ENCODE data around the gene PYGM. TPM values are rescaled to one million over a fixed set of nuclear protein-coding genes. Genes with fewer than 3 reads are reported as not detected.
A peak's percentile ranks its signal among the peaks of the same experiment; 100 is the strongest.

PYGM gene
- total RNA-seq, 4 donors from 2014 or later, result 881 to 2,858 (median 1,836) TPM

DNA sequence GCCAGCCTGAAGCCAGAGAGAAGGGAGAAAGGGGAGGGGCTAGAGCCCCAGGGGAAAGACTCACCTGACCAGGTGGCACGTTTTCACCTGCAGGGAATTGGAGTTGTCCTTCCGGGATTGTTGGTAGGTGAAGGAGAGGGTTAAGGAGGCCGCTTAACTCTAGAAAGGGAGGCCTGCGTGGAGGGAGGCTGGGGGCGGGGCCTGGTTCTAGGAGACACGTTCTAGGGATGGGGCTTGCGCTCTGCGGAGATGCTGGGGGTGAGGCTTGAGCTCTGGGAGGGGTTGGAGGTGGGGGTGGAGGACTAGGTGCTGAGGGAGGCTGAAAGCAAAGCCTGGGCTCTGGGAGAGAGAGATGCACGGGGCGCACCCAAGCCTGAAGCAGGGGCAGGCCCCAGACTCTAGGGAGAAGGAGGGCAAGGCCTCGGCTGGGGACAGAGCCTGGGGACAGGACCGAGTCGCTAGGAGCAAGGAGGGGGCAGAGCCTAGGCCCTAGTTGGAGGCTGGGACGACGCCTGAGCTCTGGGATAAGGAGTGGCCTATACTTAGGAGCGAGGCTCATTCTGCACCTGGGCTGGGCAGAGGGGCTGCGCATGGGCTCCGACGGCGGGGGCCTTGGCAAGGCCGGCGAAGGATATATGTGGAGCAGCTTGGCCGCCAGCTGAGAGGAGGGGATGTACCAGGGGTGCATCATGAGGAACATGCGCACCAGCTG is 18.2 kb downstream of the PYGM start:
- DNase-seq, result no peak
- Histone ChIP-seq H3K4me1 (peaks cover 16 to 27% of the 10 kb centered on the region in 2 donors), H3K27ac (peak overlapping the region; percentile 86 to 99 (median 93)), H3K9me3 (no peaks in the 10 kb centered on the region), H3K36me3 (no peaks in the 10 kb centered on the region), H3K27me3 (no peaks in the 10 kb centered on the region), H3K4me3 (peak overlapping the region; percentile 59 to 88 (median 76))
- intact Hi-C loops (cut with DNase I; ENCODE audit: low total_unique reads), result loop anchor here (1.0 to 5.0 kb wide), 3 partner anchors 18 to 53 kb away; partner anchors contain the start of genes NRXN2 and SF1
- in situ Hi-C loops (cut with MboI; ENCODE audit: low sequenced_read_pairs in 4 of 4), result no loop called here
- no peak for ATAC-seq
- TF ChIP-seq, protein P1, sequence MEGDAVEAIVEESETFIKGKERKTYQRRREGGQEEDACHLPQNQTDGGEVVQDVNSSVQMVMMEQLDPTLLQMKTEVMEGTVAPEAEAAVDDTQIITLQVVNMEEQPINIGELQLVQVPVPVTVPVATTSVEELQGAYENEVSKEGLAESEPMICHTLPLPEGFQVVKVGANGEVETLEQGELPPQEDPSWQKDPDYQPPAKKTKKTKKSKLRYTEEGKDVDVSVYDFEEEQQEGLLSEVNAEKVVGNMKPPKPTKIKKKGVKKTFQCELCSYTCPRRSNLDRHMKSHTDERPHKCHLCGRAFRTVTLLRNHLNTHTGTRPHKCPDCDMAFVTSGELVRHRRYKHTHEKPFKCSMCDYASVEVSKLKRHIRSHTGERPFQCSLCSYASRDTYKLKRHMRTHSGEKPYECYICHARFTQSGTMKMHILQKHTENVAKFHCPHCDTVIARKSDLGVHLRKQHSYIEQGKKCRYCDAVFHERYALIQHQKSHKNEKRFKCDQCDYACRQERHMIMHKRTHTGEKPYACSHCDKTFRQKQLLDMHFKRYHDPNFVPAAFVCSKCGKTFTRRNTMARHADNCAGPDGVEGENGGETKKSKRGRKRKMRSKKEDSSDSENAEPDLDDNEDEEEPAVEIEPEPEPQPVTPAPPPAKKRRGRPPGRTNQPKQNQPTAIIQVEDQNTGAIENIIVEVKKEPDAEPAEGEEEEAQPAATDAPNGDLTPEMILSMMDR (IDR thresholded peaks at IDR 0.05 in 4 of 5, conservative IDR thresholded peaks at IDR 0.05 in 1 of 5), result no peak
- TF ChIP-seq POLR2A (IDR thresholded peaks at IDR 0.05), result no peak

DNA sequence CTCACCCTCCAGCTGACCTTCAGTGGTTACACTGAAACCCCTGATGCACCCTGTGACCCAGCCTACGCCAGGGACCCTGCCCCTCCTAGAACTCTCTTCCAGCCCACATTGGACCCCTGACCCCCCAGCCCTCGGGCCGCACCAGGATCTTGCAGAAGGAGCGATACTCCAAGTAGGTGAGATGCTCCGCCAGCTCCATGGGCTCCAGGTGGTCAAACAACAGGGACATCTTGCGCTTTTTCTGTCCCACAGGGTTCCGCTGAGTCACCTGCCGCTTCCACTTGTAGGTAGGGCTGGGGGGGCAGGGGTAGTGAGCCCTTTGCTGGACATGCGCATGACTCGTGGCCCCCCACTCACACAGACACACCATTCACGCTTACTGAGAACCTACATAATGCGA is 19.9 kb downstream of the PYGM start:
- no peaks in the 10 kb centered on the region for H3K9me3 ChIP-seq
- no peaks in the 10 kb centered on the region for H3K36me3 ChIP-seq
- intact Hi-C loops (cut with DNase I; ENCODE audit: low total_unique reads) (loop anchor here (5.0 kb wide), 1 partner anchor 37 kb away; the partner anchor contains the start of gene SF1), in situ Hi-C loops (cut with MboI; ENCODE audit: low sequenced_read_pairs in 4 of 4) (no loop called here)
- peaks cover 11 to 12% of the 10 kb centered on the region in 2 donors for H3K4me1 ChIP-seq
- H3K4me3 ChIP-seq, result no peak overlapping the region
- no peak for ATAC-seq
- no peaks in the 10 kb centered on the region for H3K27me3 ChIP-seq
- no peak overlapping the region for H3K27ac ChIP-seq
- DNase-seq, result no peak
- TF ChIP-seq POLR2A (IDR thresholded peaks at IDR 0.05), result no peak
- TF ChIP-seq, protein P1 (IDR thresholded peaks at IDR 0.05 in 4 of 5, conservative IDR thresholded peaks at IDR 0.05 in 1 of 5), result no peak

DNA sequence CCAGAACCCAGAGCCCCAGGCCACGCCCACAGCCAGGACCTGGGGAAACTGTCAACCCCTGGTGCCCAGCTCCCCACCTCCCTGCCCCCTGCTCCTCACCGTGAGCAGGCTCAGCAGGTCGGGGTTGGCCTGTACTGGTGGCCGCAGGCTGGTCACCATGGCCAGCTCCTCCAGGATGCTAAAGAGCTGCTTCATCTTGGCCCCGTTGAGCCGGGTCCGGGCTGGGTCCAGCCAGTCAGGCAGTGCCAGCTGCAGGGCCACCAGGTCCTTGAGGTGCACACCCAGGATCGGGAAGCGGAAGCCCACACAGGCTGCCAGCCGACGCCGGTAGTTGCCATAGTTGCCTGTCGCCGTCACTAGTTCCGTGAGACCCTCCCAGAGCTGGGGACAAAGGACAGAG is 23.1 kb downstream of the PYGM start:
- no peak for TF ChIP-seq POLR2A (IDR thresholded peaks at IDR 0.05)
- TF ChIP-seq, protein P1 (IDR thresholded peaks at IDR 0.05 in 4 of 5, conservative IDR thresholded peaks at IDR 0.05 in 1 of 5), result no peak
- ATAC-seq, result no peak
- Histone ChIP-seq H3K9me3 (no peaks in the 10 kb centered on the region), H3K4me3 (no peak overlapping the region), H3K36me3 (no peaks in the 10 kb centered on the region), H3K27me3 (no peaks in the 10 kb centered on the region), H3K27ac (no peak overlapping the region), H3K4me1 (no peaks in the 10 kb centered on the region)
- no peak for DNase-seq
- intact Hi-C loops (cut with DNase I; ENCODE audit: low total_unique reads), result no loop called here
- in situ Hi-C loops (cut with MboI; ENCODE audit: low sequenced_read_pairs in 4 of 4), result no loop called here

DNA sequence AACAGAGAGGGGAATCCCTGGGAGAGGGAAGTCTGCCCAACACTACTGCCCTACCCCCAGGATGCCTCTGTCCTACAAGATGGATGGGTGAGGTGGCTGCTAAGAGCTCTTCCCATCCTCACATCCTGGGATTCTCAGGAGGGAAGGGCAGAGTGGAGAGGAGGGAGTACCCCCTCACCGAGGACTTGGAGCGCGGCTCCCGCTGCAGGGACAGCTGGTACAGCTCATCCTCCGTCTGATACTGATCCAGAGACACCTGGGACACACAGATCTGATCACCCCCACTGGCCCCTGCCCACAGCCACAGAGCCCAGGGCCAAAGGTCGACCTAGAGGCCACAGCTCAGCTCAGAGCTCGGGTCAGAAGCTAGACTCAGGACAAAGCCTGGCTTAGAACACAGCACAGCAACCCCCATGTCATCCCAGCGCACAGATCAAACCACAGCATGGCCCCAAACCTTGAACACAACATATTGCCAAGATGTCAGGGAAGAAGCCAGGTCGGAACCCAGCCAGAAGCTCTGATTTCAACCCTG is 24.0 kb downstream of the PYGM start:
- DNase-seq, result no peak
- Histone ChIP-seq H3K27ac (no peak overlapping the region), H3K4me3 (no peak overlapping the region), H3K36me3 (no peaks in the 10 kb centered on the region), H3K27me3 (no peaks in the 10 kb centered on the region), H3K9me3 (no peaks in the 10 kb centered on the region), H3K4me1 (no peaks in the 10 kb centered on the region)
- in situ Hi-C loops (cut with MboI; ENCODE audit: low sequenced_read_pairs in 4 of 4) (no loop called here), intact Hi-C loops (cut with DNase I; ENCODE audit: low total_unique reads) (no loop called here)
- ATAC-seq, result no peak
- no peak for TF ChIP-seq POLR2A (IDR thresholded peaks at IDR 0.05)
- TF ChIP-seq, protein P1 (IDR thresholded peaks at IDR 0.05 in 4 of 5, conservative IDR thresholded peaks at IDR 0.05 in 1 of 5), result no peak

Measured in gastrocnemius medialis (tissue), 4 donors.